Measurements from ENCODE around the gene INTS13. TPM values are rescaled to one million over a fixed set of nuclear protein-coding genes. Genes with fewer than 3 reads are reported as not detected.

INTS13 gene
- total RNA-seq, 1 experiment from 2014 or later = 76.3 TPM

DNA sequence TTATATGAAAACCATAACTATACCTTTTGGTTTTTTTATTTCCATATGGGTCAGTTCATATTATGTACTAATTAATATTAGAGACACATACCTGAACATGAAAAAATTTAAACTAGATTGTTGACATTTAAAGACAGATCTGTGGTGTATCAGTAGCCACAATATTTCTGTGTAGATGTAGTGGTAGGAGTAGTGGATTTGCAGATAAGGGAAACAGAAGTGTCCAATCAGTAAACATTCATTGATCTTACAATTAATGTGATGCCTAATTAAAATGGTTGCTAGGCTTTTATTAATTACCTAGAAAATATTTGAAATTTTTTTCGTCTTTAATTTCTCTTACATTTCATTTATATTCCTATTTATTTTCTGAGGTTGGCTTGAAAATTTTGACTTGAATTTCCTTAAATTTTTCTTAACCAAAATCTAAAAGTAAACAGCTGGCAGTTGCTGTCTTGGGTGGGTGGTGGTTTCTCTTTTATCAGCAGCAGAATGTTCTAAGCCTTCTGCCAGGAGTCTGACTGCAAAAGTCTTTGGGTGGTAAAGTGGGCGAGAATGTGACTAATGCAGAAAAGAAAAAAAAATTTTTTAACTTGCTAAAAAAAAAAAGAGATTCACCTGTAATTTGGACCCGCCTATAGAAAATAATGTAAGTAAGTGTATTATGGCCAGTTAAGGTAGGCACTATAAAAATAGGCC lies 2.9 kb upstream of the INTS13 start:
- no peaks in the 10 kb centered on the region for H3K36me3 ChIP-seq (ENCODE audit: insufficient read depth, low read length)
- peak overlapping the region; percentile 85 for H3K4me3 ChIP-seq (ENCODE audit: low read length)
- no peak overlapping the region for H2AFZ ChIP-seq (ENCODE audit: low read length)
- no peaks in the 10 kb centered on the region for H3K27me3 ChIP-seq (ENCODE audit: low read length)
- no peaks in the 10 kb centered on the region for H3K9me3 ChIP-seq (ENCODE audit: low read length)
- peaks cover 13% of the 10 kb centered on the region; the same call in 1 of the 2 replicates for H4K20me1 ChIP-seq (ENCODE audit: insufficient read depth, low read depth, low read length)
- H3K4me1 ChIP-seq (ENCODE audit: low read length) = peaks cover 43% of the 10 kb centered on the region
- peak overlapping the region; percentile 93 for H3K9ac ChIP-seq (ENCODE audit: low read length)
- DNase-seq = no peak
- H3K9me2 ChIP-seq (replicated peaks; ENCODE audit: insufficient read depth, low read length) = no peaks in the 10 kb centered on the region
- peaks cover 96% of the 10 kb centered on the region for H3K79me2 ChIP-seq (ENCODE audit: low read length)
- peak overlapping the region; percentile 96 for H3K4me2 ChIP-seq (ENCODE audit: low read depth, low read length, poor library complexity, severe bottlenecking)
- H3K27ac ChIP-seq (ENCODE audit: low read length) = peak overlapping the region; percentile 75

DNA sequence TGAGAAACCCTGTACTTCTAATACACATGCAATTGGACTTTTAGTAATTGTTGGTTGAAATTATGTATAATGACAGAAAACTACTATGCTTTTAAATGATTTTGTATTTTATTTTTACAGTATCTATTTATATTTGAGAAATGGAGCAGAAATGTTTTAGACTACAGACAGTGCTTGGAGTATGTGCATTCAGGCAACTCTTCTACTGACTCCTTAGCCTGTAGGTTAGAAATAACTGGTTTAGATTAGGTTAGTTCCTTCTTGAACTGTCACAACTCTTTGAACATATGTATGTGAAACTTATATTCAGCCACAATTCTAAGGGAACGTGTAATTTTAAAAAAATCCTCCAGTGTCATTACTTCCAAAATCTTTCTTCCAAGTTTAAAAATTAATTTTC lies 2.2 kb upstream of the INTS13 start:
- Histone ChIP-seq H3K27me3 (ENCODE audit: low read length) (no peaks in the 10 kb centered on the region), H3K4me2 (ENCODE audit: low read depth, low read length, poor library complexity, severe bottlenecking) (peak overlapping the region; percentile 96), H3K79me2 (ENCODE audit: low read length) (peaks cover 96% of the 10 kb centered on the region), H4K20me1 (ENCODE audit: insufficient read depth, low read depth, low read length) (peaks cover 17% of the 10 kb centered on the region; the same call in 1 of the 2 replicates), H3K4me3 (ENCODE audit: low read length) (peak overlapping the region; percentile 85), H3K4me1 (ENCODE audit: low read length) (peaks cover 51% of the 10 kb centered on the region), H2AFZ (ENCODE audit: low read length) (no peak overlapping the region), H3K27ac (ENCODE audit: low read length) (peak overlapping the region; percentile 75), H3K9me3 (ENCODE audit: low read length) (no peaks in the 10 kb centered on the region), H3K36me3 (ENCODE audit: insufficient read depth, low read length) (peaks cover 5% of the 10 kb centered on the region; the same call in 1 of the 2 replicates), H3K9me2 (replicated peaks; ENCODE audit: insufficient read depth, low read length) (no peaks in the 10 kb centered on the region), H3K9ac (ENCODE audit: low read length) (peak overlapping the region; percentile 93)
- peak; percentile 51 for DNase-seq

DNA sequence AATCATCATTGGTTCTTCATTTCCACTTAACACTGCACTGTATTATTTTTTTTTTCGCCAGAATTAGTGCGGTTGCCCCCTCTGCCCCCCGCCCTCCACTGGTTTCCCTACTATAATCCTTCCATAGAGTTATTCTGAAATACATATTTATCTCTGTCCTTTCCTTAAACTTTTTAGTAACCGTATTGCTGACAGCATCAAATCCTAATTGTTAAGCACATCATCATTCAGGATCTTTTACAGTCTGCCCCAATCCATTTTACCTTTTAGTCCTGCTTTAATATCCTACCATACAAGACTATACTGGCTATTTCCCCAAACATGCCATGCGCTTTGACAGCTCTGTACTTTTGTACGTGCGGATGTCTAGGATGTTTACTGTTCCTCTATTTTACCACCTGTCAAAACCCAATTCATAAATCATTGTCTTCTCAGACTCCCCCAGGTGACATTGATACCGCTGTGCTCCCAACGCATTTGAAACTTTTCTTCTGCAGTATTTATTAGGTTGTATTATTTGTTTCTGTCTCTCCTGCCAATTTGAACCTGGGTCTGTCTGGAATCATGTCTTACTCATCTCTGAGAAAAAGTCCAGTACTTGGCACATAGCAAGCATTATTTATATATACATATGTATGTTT lies 1.5 kb upstream of the INTS13 start:
- Histone ChIP-seq H3K27ac (ENCODE audit: low read length) (peak overlapping the region; percentile 75), H3K79me2 (ENCODE audit: low read length) (peaks cover 96% of the 10 kb centered on the region), H3K4me1 (ENCODE audit: low read length) (peaks cover 57% of the 10 kb centered on the region), H3K4me2 (ENCODE audit: low read depth, low read length, poor library complexity, severe bottlenecking) (peak overlapping the region; percentile 96), H3K36me3 (ENCODE audit: insufficient read depth, low read length) (peaks cover 11% of the 10 kb centered on the region; the same call in 1 of the 2 replicates), H3K4me3 (ENCODE audit: low read length) (peak overlapping the region; percentile 85), H3K27me3 (ENCODE audit: low read length) (no peaks in the 10 kb centered on the region), H3K9me2 (replicated peaks; ENCODE audit: insufficient read depth, low read length) (no peaks in the 10 kb centered on the region), H3K9me3 (ENCODE audit: low read length) (no peaks in the 10 kb centered on the region), H4K20me1 (ENCODE audit: insufficient read depth, low read depth, low read length) (peaks cover 17% of the 10 kb centered on the region; the same call in 1 of the 2 replicates), H3K9ac (ENCODE audit: low read length) (peak overlapping the region; percentile 93), H2AFZ (ENCODE audit: low read length) (no peak overlapping the region)
- peak; percentile 77 for DNase-seq

DNA sequence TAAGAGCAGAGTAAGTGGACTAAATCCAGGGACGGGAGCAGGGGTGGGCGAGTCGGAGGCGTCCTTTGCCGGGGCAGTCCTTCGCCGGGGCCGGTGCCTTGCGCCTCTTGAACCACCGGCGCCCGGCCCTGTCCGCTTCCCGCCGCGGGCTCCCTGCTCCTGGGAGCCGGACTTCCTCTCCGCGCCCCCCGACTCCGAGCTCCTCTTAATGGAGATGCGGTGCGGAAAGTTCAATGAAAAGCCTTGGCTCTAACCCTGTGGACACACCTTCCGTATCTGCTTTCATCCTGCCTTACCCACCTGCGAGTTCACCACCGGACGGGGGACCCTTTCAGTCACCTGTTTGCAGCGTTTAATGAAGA lies 901 bp upstream of the INTS13 start:
- H3K27ac ChIP-seq (ENCODE audit: low read length) = peak overlapping the region; percentile 75
- H3K9ac ChIP-seq (ENCODE audit: low read length) = peak overlapping the region; percentile 93
- H3K4me1 ChIP-seq (ENCODE audit: low read length) = peaks cover 57% of the 10 kb centered on the region
- H3K4me2 ChIP-seq (ENCODE audit: low read depth, low read length, poor library complexity, severe bottlenecking) = peak overlapping the region; percentile 96
- H3K9me2 ChIP-seq (replicated peaks; ENCODE audit: insufficient read depth, low read length) = no peaks in the 10 kb centered on the region
- peak overlapping the region; percentile 85 for H3K4me3 ChIP-seq (ENCODE audit: low read length)
- H3K36me3 ChIP-seq (ENCODE audit: insufficient read depth, low read length) = peaks cover 12% of the 10 kb centered on the region; the same call in 1 of the 2 replicates
- peak; percentile 71 for DNase-seq
- no peaks in the 10 kb centered on the region for H3K27me3 ChIP-seq (ENCODE audit: low read length)
- peaks cover 96% of the 10 kb centered on the region for H3K79me2 ChIP-seq (ENCODE audit: low read length)
- H3K9me3 ChIP-seq (ENCODE audit: low read length) = no peaks in the 10 kb centered on the region
- peaks cover 17% of the 10 kb centered on the region; the same call in 1 of the 2 replicates for H4K20me1 ChIP-seq (ENCODE audit: insufficient read depth, low read depth, low read length)
- peak overlapping the region; percentile 30; the same call in 1 of the 2 replicates for H2AFZ ChIP-seq (ENCODE audit: low read length)

DNA sequence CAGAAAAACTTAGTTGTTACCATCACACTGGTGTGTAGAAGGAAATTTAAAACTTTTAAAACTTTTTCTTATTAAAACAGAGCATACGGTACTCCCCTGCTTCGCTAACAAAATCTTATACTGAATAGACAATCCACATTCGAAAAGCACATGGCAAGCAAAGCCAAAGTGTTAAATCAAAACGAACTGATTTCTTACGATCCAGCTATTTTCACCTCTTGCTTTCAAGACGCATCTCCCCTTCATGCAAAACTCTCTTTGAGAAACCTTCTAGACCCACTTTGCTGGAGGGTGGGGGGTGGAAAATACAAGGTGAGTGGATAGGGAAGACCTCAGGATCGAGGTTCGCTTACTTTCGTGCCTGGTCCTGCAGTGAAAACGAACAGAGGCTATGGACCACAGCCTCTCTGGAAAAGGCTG lies 328 bp downstream of the INTS13 start:
- no peaks in the 10 kb centered on the region for H3K27me3 ChIP-seq (ENCODE audit: low read length)
- peak overlapping the region; percentile 85 for H3K4me3 ChIP-seq (ENCODE audit: low read length)
- H3K9me3 ChIP-seq (ENCODE audit: low read length) = no peaks in the 10 kb centered on the region
- peak overlapping the region; percentile 93 for H3K9ac ChIP-seq (ENCODE audit: low read length)
- no peaks in the 10 kb centered on the region for H3K9me2 ChIP-seq (replicated peaks; ENCODE audit: insufficient read depth, low read length)
- H3K4me1 ChIP-seq (ENCODE audit: low read length) = peaks cover 54% of the 10 kb centered on the region
- DNase-seq = no peak
- H4K20me1 ChIP-seq (ENCODE audit: insufficient read depth, low read depth, low read length) = peaks cover 17% of the 10 kb centered on the region; the same call in 1 of the 2 replicates
- peak overlapping the region; percentile 96 for H3K4me2 ChIP-seq (ENCODE audit: low read depth, low read length, poor library complexity, severe bottlenecking)
- peak overlapping the region; percentile 59; the same call in 1 of the 2 replicates for H2AFZ ChIP-seq (ENCODE audit: low read length)
- peak overlapping the region; percentile 75 for H3K27ac ChIP-seq (ENCODE audit: low read length)
- H3K79me2 ChIP-seq (ENCODE audit: low read length) = peaks cover 96% of the 10 kb centered on the region
- H3K36me3 ChIP-seq (ENCODE audit: insufficient read depth, low read length) = peaks cover 20% of the 10 kb centered on the region; the same call in 1 of the 2 replicates

DNA sequence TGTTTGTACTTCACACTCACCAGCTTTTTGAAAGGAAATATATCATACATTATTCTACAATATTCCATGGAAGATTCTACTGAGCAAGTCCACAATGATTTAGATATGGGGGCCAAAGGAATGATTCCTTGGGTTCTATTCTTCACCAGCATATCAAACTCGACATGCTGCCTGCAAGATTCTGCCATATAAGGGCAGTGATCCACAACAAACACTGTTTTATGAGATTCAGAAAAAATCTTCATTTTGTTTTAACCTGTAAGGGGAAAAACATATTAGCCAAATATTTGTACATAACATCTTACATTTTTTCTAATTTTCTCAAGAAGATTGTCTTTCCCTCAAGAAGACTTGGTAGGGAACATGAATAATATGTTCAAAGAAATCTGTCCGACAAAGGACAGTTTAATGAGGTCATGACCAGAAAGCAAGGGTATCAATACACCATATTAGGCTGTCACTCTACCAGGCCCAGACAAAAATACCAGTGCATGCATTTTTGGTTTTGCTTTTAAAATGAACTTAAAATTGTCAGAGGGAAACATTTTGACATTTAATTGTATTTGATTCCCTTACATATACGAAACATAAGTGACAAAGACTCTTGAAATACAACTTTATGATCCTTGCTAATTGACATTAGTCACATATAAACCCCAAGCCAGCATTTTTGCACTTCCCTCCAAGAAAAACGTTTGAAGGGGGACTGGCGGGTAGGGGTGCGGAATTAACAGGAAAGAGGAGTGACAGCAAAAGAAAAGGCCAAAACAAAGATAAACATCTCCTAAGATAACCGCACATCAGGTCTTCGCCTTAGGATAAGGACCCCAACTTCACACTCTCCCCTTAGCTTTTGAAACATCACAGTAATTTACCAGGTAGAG lies 980 bp downstream of the INTS13 start:
- peaks cover 96% of the 10 kb centered on the region for H3K79me2 ChIP-seq (ENCODE audit: low read length)
- H3K27me3 ChIP-seq (ENCODE audit: low read length) = no peaks in the 10 kb centered on the region
- peak; percentile 49 for DNase-seq
- H3K4me1 ChIP-seq (ENCODE audit: low read length) = peaks cover 50% of the 10 kb centered on the region
- H3K4me2 ChIP-seq (ENCODE audit: low read depth, low read length, poor library complexity, severe bottlenecking) = peak overlapping the region; percentile 96
- H3K27ac ChIP-seq (ENCODE audit: low read length) = peak overlapping the region; percentile 75
- no peak overlapping the region for H2AFZ ChIP-seq (ENCODE audit: low read length)
- peak overlapping the region; percentile 93 for H3K9ac ChIP-seq (ENCODE audit: low read length)
- H3K4me3 ChIP-seq (ENCODE audit: low read length) = peak overlapping the region; percentile 85
- no peaks in the 10 kb centered on the region for H3K9me2 ChIP-seq (replicated peaks; ENCODE audit: insufficient read depth, low read length)
- peaks cover 17% of the 10 kb centered on the region; the same call in 1 of the 2 replicates for H4K20me1 ChIP-seq (ENCODE audit: insufficient read depth, low read depth, low read length)
- peaks cover 25% of the 10 kb centered on the region; the same call in 1 of the 2 replicates for H3K36me3 ChIP-seq (ENCODE audit: insufficient read depth, low read length)
- no peaks in the 10 kb centered on the region for H3K9me3 ChIP-seq (ENCODE audit: low read length)

DNA sequence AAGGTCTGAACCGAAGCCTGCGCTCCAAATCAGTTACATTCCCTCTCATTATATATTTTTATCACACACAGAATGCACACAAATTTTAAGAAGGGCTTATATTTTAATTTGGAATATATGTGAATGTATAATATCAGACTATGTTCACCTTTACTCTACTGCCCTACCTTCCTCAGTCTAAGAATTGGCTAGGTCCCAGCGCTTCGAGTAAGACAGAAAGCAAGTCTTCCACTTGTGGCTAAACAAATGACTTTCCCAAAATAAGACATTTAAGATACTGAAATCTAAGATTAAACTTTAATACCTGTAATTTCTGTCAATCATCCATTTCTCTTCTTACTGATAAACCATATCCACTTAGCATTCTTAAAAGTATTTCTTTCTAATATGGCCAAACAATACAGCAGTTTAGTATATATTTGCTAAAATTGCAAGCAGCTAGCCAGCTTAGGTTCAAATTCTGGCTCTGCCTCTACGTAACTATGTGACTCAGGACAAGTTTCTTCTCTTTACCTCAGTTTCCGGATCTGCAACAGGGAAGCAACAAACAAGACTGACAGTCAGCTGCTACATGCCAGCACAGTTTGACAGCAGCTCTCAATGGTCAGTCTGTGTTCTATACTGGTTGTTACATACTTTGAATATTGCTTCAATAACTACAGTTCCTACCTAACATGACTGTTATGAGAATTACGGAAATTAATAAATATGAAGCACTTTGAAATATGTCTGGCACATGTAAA lies 2.0 kb downstream of the INTS13 start:
- Histone ChIP-seq H3K79me2 (ENCODE audit: low read length) (peaks cover 93% of the 10 kb centered on the region), H2AFZ (ENCODE audit: low read length) (no peak overlapping the region), H3K36me3 (ENCODE audit: insufficient read depth, low read length) (peaks cover 26% of the 10 kb centered on the region; the same call in 1 of the 2 replicates), H3K4me1 (ENCODE audit: low read length) (peaks cover 40% of the 10 kb centered on the region), H3K9me3 (ENCODE audit: low read length) (no peaks in the 10 kb centered on the region), H3K9me2 (replicated peaks; ENCODE audit: insufficient read depth, low read length) (no peaks in the 10 kb centered on the region), H3K27ac (ENCODE audit: low read length) (no peak overlapping the region), H3K4me3 (ENCODE audit: low read length) (peak overlapping the region; percentile 85), H3K27me3 (ENCODE audit: low read length) (no peaks in the 10 kb centered on the region), H3K9ac (ENCODE audit: low read length) (peak overlapping the region; percentile 93), H3K4me2 (ENCODE audit: low read depth, low read length, poor library complexity, severe bottlenecking) (peak overlapping the region; percentile 96), H4K20me1 (ENCODE audit: insufficient read depth, low read depth, low read length) (peaks cover 17% of the 10 kb centered on the region; the same call in 1 of the 2 replicates)
- DNase-seq = peak; percentile 50

Measured in Karpas-422 (cell line).